Measurements from ENCODE around the gene HNMT.
"Not testable (repeated sequence)": the region's sequence is repeated elsewhere in the genome, so short reads cannot be mapped to it uniquely, and the experiment has no call there.

Gene HNMT

DNA sequence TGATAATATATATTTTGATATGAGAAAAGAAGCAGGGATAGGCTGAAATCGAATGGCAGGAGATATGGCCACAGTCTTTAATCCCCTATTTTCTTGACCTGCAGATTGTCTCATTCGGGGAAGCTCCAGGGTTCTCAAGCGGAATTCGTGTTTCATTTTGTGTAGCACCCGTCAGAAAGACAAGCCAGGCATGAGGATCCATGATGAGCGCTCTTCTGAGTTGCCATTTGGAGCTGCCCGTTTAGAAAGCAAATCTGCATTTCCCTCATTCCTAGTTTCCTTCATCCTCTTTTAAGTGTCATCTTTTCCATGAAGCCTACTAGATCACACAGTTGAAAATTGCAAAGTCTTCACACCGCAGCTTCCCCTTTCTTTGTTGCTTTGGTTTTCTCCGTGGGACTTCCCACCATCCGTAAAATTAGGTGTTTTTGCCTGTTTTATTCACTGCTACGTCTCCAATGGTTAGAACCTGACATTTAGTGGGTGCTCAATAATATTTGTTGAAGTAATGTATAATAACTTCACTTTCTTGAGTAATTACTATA, 16.9 kb downstream of the HNMT start:
- no peak for DNase-seq (ENCODE audit: low read depth)
- TF ChIP-seq, protein P1, sequence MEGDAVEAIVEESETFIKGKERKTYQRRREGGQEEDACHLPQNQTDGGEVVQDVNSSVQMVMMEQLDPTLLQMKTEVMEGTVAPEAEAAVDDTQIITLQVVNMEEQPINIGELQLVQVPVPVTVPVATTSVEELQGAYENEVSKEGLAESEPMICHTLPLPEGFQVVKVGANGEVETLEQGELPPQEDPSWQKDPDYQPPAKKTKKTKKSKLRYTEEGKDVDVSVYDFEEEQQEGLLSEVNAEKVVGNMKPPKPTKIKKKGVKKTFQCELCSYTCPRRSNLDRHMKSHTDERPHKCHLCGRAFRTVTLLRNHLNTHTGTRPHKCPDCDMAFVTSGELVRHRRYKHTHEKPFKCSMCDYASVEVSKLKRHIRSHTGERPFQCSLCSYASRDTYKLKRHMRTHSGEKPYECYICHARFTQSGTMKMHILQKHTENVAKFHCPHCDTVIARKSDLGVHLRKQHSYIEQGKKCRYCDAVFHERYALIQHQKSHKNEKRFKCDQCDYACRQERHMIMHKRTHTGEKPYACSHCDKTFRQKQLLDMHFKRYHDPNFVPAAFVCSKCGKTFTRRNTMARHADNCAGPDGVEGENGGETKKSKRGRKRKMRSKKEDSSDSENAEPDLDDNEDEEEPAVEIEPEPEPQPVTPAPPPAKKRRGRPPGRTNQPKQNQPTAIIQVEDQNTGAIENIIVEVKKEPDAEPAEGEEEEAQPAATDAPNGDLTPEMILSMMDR (IDR thresholded peaks at IDR 0.05; ENCODE audit: control insufficient read depth, extremely low read depth, insufficient read depth): no peak
- no peak overlapping the region for H3K4me3 ChIP-seq (ENCODE audit: low read depth, low read length)

DNA sequence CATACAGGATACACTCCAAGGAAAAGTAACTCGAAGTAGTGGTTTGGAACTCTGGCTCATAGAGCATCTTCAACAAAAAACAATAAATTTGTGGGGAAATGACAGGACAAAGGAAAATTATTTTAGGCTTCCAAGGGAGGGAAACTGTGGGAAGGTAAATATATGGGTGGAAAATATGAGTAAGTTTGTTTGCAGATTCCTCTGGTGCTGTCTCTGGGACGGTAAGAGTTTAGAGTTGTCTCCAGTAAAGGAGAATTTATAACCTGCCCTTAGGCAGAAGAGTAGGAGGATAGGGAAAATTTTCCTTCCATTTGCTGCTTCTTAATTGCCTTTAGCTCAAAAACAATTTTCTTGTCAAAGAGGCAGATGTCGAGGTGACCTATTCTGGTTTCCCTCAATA, 19.3 kb downstream of the HNMT start:
- no peak overlapping the region for H3K4me3 ChIP-seq (ENCODE audit: low read depth, low read length)
- DNase-seq (ENCODE audit: low read depth): no peak
- TF ChIP-seq, protein P1 (IDR thresholded peaks at IDR 0.05; ENCODE audit: control insufficient read depth, extremely low read depth, insufficient read depth): no peak

DNA sequence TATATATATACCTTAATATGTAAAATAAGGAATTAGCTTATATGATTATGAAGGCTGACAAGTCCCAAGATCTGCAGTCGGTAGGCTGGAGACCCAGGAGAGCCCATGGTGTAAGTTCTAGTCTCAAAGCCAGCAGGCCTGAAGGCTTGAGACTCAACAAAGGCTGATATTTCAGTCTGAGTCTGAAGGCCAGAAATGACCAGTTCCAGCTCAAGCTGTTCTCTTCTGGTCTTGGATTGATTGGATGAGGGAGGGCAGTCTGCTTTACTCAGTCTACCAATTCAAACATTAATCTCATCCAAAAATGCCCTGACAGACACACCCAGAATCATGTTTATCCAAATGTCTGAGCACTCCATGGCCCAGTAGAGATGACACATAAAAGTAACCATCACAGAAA, 22.0 kb downstream of the HNMT start:
- DNase-seq (ENCODE audit: low read depth): no peak
- TF ChIP-seq, protein P1 (IDR thresholded peaks at IDR 0.05; ENCODE audit: control insufficient read depth, extremely low read depth, insufficient read depth): no peak
- no peak overlapping the region for H3K4me3 ChIP-seq (ENCODE audit: low read depth, low read length)

DNA sequence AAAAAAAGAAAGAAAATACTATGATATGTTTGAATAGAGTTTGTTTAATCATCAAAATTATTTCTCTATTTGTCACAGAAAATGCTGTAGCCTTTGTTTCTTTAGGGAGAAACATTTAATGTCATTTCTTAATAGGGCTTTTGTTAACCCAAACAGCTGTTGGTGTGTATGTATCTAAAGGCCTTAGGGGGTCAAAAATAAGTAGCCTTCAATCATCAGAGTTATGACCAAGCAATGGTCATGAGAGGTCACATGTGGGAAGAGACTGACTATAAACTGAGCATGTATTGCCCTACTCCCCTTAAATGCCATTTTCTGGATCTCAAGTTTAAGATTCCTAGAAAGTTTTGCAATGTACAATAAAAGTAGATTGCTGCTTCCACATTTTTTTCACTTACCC, 22.7 kb downstream of the HNMT start:
- H3K4me3 ChIP-seq (ENCODE audit: low read depth, low read length): no peak overlapping the region
- TF ChIP-seq, protein P1 (IDR thresholded peaks at IDR 0.05; ENCODE audit: control insufficient read depth, extremely low read depth, insufficient read depth): no peak
- DNase-seq (ENCODE audit: low read depth): no peak

DNA sequence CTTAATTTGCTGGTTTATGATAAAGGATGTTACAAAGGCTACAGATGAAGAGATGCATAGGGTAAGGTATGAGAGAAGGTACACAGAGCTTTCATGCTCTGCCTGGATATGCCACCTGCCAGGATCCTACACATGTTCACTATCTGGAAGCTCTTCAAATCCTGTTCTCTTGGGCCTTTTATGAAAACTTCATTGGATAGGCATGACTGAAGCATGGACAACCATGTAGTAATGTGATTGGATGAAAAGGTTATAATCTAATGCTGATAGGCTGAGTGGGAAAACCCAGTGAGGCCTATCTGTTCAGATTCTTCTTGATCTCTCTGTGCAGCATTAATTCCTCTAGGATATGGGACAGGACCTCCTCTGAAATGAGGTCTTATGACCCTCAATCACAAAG, 26.8 kb downstream of the HNMT start:
- no peak for DNase-seq (ENCODE audit: low read depth)
- TF ChIP-seq, protein P1 (IDR thresholded peaks at IDR 0.05; ENCODE audit: control insufficient read depth, extremely low read depth, insufficient read depth): no peak
- no peak overlapping the region for H3K4me3 ChIP-seq (ENCODE audit: low read depth, low read length)

DNA sequence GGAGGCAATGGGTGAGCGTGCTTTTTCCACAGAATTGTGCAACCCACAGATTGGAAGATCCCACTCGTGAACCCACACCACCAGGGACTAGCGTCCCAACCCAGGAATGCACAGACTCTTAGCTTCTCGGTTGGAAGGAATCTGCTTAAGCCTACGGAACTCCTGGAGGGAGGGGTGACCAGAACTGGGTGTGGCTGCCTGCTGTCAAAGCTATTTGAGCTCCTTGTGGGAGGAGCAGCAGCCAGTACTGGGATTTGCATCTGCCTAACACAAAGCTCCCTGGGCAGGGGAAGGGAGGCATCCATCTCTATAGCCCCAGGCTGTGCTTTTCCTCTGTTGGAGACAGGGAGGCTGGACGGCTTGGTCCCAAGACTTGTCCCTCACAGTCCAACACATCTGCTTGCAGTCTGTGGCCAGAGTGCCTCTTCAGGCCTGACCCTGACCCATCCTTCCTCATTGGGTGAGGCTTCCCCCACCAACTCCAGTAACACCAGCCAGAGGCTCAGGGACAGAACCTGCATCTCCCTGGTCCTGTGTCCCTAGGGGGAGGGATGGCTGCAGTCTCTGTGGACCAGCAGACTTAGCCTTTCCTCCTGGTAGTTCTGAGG, 27.9 kb downstream of the HNMT start:
- H3K4me3 ChIP-seq (ENCODE audit: low read depth, low read length): no peak overlapping the region
- TF ChIP-seq, protein P1 (IDR thresholded peaks at IDR 0.05; ENCODE audit: control insufficient read depth, extremely low read depth, insufficient read depth): no peak
- DNase-seq (ENCODE audit: low read depth): no peak

DNA sequence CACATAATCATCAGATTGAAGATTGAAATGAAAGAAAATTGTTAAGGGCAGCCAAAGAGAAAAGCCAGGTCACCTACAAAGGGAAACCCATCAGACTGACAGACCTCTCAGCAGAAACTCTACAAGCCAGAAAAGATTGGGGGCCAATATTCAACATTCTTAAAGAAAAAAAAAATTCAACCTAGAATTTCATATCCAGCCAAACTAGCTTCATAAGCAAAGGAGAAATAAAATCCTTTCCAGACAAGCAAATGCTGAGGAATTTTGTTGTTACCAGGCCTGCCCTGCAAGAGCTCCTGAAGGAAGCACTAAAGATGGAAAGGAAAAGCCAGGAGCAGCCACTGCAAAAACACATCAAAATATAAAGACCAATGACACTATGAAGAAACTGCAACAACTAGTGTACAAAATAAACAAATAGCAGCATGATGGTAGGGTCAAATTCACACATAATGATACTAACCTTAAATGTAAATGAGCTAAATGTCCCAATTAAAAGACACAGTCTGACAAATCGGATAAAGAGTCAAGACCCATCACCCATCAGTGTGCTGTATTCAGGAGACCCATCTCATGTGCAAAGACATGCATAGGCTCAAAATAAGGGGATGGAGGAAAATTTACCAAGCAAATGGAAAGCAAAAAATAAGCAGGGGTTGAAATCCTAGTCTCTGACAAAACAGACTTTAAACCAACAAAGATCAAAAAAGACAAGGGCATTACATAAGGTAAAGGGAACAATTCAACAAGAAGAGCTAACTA, 29.6 kb downstream of the HNMT start:
- H3K4me3 ChIP-seq (ENCODE audit: low read depth, low read length); DNase-seq (ENCODE audit: low read depth): not testable (repeated sequence)

DNA sequence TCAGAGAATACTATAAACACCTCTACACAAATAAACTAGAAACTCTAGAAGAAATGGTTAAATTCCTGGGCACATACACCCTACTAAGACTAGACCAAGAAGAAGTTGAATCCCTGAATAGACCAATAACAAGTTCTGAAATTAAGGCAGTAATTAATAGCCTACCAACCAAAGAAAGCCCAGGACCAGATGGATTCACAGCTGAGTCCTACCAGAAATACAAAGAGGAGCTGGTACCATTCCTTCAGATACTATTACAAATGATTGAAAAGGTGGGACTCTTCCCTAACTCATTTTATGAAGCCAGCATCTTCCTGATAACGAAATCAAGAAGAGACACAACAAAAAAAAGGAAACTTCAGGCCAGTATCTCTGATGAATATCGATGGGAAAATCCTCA, 31.1 kb downstream of the HNMT start:
- DNase-seq (ENCODE audit: low read depth); H3K4me3 ChIP-seq (ENCODE audit: low read depth, low read length): not testable (repeated sequence)

DNA sequence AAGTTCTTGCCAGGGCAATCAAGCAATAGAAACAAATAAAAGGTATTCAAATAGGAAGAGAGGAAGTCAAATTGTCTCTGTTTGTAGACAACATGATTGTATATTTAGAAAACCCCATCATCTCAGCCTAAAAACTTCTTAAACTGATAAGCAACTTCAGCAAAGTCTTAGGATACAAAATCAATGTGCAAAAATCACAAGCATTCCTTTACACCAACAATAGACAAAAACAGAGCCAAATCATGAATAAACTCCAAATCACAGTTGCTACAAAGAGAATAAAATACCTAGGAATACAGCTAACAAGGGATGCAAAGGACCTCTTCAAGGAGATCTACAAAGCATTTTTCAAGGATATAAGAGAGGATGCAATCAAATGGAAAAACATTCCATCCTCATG, 31.9 kb downstream of the HNMT start:
- not testable (repeated sequence) for DNase-seq (ENCODE audit: low read depth); H3K4me3 ChIP-seq (ENCODE audit: low read depth, low read length)

All from LNCaP clone FGC (cell line).